ENCODE results near the gene SERINC3. TPM values are rescaled to one million over a fixed set of nuclear protein-coding genes. Genes with fewer than 3 reads are reported as not detected.

Gene SERINC3
- total and polyA plus RNA-seq, 2 of the 8 experiments (the other 6 are each of a cell fraction or from before 2014, with no cell fraction given): 47.2 to 66.0 TPM

- Histone ChIP-seq H2AK5ac (ENCODE audit: low read depth, low read length) (no peak overlapping the region), H3K27me3 (replicated peaks in 1 of 4; ENCODE audit: control insufficient read depth in 3 of 4, extremely low read depth in 1 of 4, insufficient read depth in 3 of 4, low read length in 3 of 4) (no peaks in the 10 kb centered on the region), H3K4me3 (ENCODE audit: extremely low read depth in 1 of 4, insufficient read depth in 2 of 4, low read depth in 3 of 4, low read length in 4 of 4) (no peak overlapping the region), H3K4me1 (replicated peaks in 1 of 4; ENCODE audit: control insufficient read depth in 3 of 4, insufficient read depth in 4 of 4, low read length in 3 of 4) (peaks cover 0 to 4% (median 3%) of the 10 kb centered on the region in 4 experiments; a peak in 4 of 7 replicates), H3K36me3 (ENCODE audit: control insufficient read depth in 2 of 4, insufficient read depth in 4 of 4, low read length in 3 of 4) (no peaks in the 10 kb centered on the region; a peak in 2 of 8 replicates), H3K79me1 (ENCODE audit: low read depth, low read length) (peaks cover 2% of the 10 kb centered on the region), H3K23me2 (ENCODE audit: low read depth, low read length) (peaks cover 6% of the 10 kb centered on the region), H3K14ac (ENCODE audit: insufficient read length) (no peak overlapping the region), H3K79me2 (ENCODE audit: control insufficient read depth in 1 of 2, insufficient read depth in 2 of 2, low read length in 2 of 2) (peaks cover 7 to 48% of the 10 kb centered on the region in 2 experiments), H2BK20ac (ENCODE audit: low read length) (no peak overlapping the region), H2BK15ac (ENCODE audit: low read length) (no peak overlapping the region), H3K27ac (ENCODE audit: low read depth, low read length) (no peak overlapping the region), H3K18ac (ENCODE audit: extremely low read depth, low read length) (no peak overlapping the region), H4K5ac (ENCODE audit: insufficient read length, low read depth, low read length) (no peak overlapping the region), H3K9ac (replicated peaks in 1 of 4; ENCODE audit: extremely low read depth in 1 of 4, low read depth in 3 of 4, low read length in 3 of 4) (no peak overlapping the region), H2BK5ac (ENCODE audit: low read depth, low read length) (no peak overlapping the region), H4K8ac (ENCODE audit: extremely low read depth, insufficient read depth, low read length) (no peak overlapping the region), H2AFZ (ENCODE audit: low read length) (no peak overlapping the region), H3K56ac (replicated peaks; ENCODE audit: insufficient read length, low read depth, low read length) (no peak overlapping the region), H3K23ac (ENCODE audit: insufficient read length) (no peak overlapping the region), H4K20me1 (replicated peaks in 1 of 2; ENCODE audit: control insufficient read depth in 1 of 2, insufficient read depth in 2 of 2, low read length in 2 of 2) (peaks cover 0 to 8% of the 10 kb centered on the region in 2 experiments), H2BK120ac (replicated peaks; ENCODE audit: low read depth, low read length) (no peak overlapping the region), H3K4ac (replicated peaks; ENCODE audit: insufficient read length, low read depth, low read length) (no peak overlapping the region), H3K9me3 (ENCODE audit: insufficient read depth in 2 of 2, low read depth in 1 of 2, low read length in 1 of 2) (no peaks in the 10 kb centered on the region), H2BK12ac (ENCODE audit: low read depth, low read length) (no peak overlapping the region), H3K4me2 (ENCODE audit: insufficient read depth in 1 of 2, low read depth in 2 of 2, low read length in 2 of 2) (no peak overlapping the region), H4K91ac (replicated peaks; ENCODE audit: insufficient read length, low read length) (no peak overlapping the region)
- 94% methylated on average over 7 of the region's 7 CpGs; no CpG with 5 or more reads in 1 of the 2 experiments for WGBS, 2 experiments (ENCODE audit: extremely low coverage in 1 of 2, insufficient coverage in 1 of 2, insufficient read length in 1 of 2, insufficient replicate concordance in 2 of 2, low coverage in 1 of 2, low lambda C conversion rate in 2 of 2, missing lambda C conversion rate in 1 of 2)
- ChIA-PET POLR2A (ENCODE audit: partially characterized antibody) (interaction anchor here (0.6 kb wide), 1 partner anchor 14 kb away, joined by 3 read pairs; no protein-coding TSS in a partner anchor), CTCF (ENCODE audit: partially characterized antibody) (interaction anchor here (0.6 kb wide), 1 partner anchor 93 kb away, joined by 3 read pairs; no protein-coding TSS in a partner anchor)
- FAIRE-seq (no peak), DNase-seq (ENCODE audit: low read depth in 1 of 2, low spot score in 2 of 2) (no peak)
- TF ChIP-seq E2F6 (IDR thresholded peaks at IDR 0.05) (no peak), CBX5 (IDR thresholded peaks at IDR 0.05; ENCODE audit: low read depth, low read length) (no peak)
These were observed 5.4 kb downstream of the SERINC3 start for GRCh38 chr20:44516491-44516890.
